DMS53 (cell line): Measurements from ENCODE around the gene GALNT2.
A peak's percentile ranks its signal among the peaks of the same experiment; 100 is the strongest.

Experiments used
- DNase-seq: peaks from one replicate; lab custom pipeline; 2025; lab: John Stamatoyannopoulos, UW

Gene GALNT2

GRCh38 chr1:230186874-230187273 is 119.8 kb downstream of the GALNT2 start:
- DNase-seq, result peak; percentile 52

GRCh38 chr1:230187290-230187689 is 120.3 kb downstream of the GALNT2 start:
- DNase-seq, result peak; percentile 32

GRCh38 chr1:230188826-230189225 is 121.8 kb downstream of the GALNT2 start:
- peak; percentile 92 for DNase-seq

GRCh38 chr1:230189341-230189740 is 122.3 kb downstream of the GALNT2 start:
- peak; percentile 97 for DNase-seq

- DNase-seq, result peak; percentile 80
Measured at GRCh38 chr1:230189824-230190223, 122.8 kb downstream of the GALNT2 start.

- DNase-seq, result peak; percentile 32
Measured at GRCh38 chr1:230191079-230191804, 124.2 kb downstream of the GALNT2 start.

- peak; percentile 35 for DNase-seq
Measured at GRCh38 chr1:230191855-230192254, 124.8 kb downstream of the GALNT2 start.

GRCh38 chr1:230194525-230194924 is 127.5 kb downstream of the GALNT2 start:
- no peak for DNase-seq

GRCh38 chr1:230195199-230195598 is 128.2 kb downstream of the GALNT2 start:
- DNase-seq, result no peak

- no peak for DNase-seq
Measured at GRCh38 chr1:230196077-230196476, 129.0 kb downstream of the GALNT2 start.

- DNase-seq, result no peak
Measured at GRCh38 chr1:230197644-230198567, 130.9 kb downstream of the GALNT2 start.

GRCh38 chr1:230199034-230199433 is 132.0 kb downstream of the GALNT2 start:
- DNase-seq, result peak; percentile 55

- no peak for DNase-seq
Measured at GRCh38 chr1:230199554-230199953, 132.5 kb downstream of the GALNT2 start.

- no peak for DNase-seq
Measured at GRCh38 chr1:230200276-230200675, 133.2 kb downstream of the GALNT2 start.

GRCh38 chr1:230201445-230201844 is 134.4 kb downstream of the GALNT2 start:
- DNase-seq, result no peak

- peak; percentile 84 for DNase-seq
Measured at GRCh38 chr1:230204842-230205241, 137.8 kb downstream of the GALNT2 start.

GRCh38 chr1:230205719-230206198 is 138.7 kb downstream of the GALNT2 start:
- no peak for DNase-seq

GRCh38 chr1:230206207-230206606 is 139.2 kb downstream of the GALNT2 start:
- no peak for DNase-seq

- peak; percentile 50 for DNase-seq
Measured at GRCh38 chr1:230206976-230207375, 139.9 kb downstream of the GALNT2 start.

- no peak for DNase-seq
Measured at GRCh38 chr1:230207598-230207997, 140.6 kb downstream of the GALNT2 start.

GRCh38 chr1:230208619-230209261 is 141.7 kb downstream of the GALNT2 start:
- peak; percentile 26 for DNase-seq

GRCh38 chr1:230210326-230210980 is 143.4 kb downstream of the GALNT2 start:
- DNase-seq, result no peak
